Activated naive CD8-positive, alpha-beta T cell treated with anti-CD3 and anti-CD28 coated beads, Interleukin-2, amount 10 ng/mL, durations not matched to agents 7 days and 5 days (primary cell): ENCODE data around the gene FBRS. TPM values are rescaled to one million over a fixed set of nuclear protein-coding genes. Genes with fewer than 3 reads are reported as not detected.

ENCODE experiments used
- ATAC-seq: fragments of 150-1000 bp; cut with Tn5 transposase; one replicate; pipeline ENCODE4 v1.10.0; 2021; ENCODE audit warnings: low read depth, moderate library complexity
- POLR2A ChIA-PET: fragments of 350-600 bp; sonication (Branson Sonifier 250); formaldehyde crosslinking; loops from one replicate; lab custom pipeline; 2021; ENCODE audit warnings: antibody characterized with exemption; lab: Charles Lee
- DNase-seq: peaks from one replicate; pipeline ENCODE4 v3.0.0; 2021
- H3K27ac Mint-ChIP-seq: one replicate; pipeline ENCODE4 v1.8.0; 2022; ENCODE audit warnings: mild to moderate bottlenecking, mixed read lengths
- H3K27me3 Mint-ChIP-seq: one replicate; pipeline ENCODE4 v1.8.0; 2022; ENCODE audit warnings: mild to moderate bottlenecking, moderate library complexity, mixed read lengths
- H3K36me3 Mint-ChIP-seq: one replicate; pipeline ENCODE4 v1.8.0; 2021; ENCODE audit warnings: mild to moderate bottlenecking, mixed read lengths
- H3K4me1 Mint-ChIP-seq: one replicate; pipeline ENCODE4 v1.8.0; 2021; ENCODE audit warnings: mixed read lengths
- H3K4me3 Mint-ChIP-seq: one replicate; pipeline ENCODE4 v1.8.0; 2022; ENCODE audit warnings: mild to moderate bottlenecking, moderate library complexity, mixed read lengths
- H3K9me3 Mint-ChIP-seq: one replicate; pipeline ENCODE4 v1.8.0; 2021; ENCODE audit warnings: mixed read lengths
- total RNA-seq, 2 experiments: library from RNA; stranded (reverse); gene quantifications; one replicate each; pipeline ENCODE4 v1.2.3, GENCODE V29; 2021

Gene FBRS
- total RNA-seq, 2 experiments from 2014 or later: 140 to 143 TPM

- Mint-ChIP-seq H3K4me3 (peak overlapping the region; percentile 96), H3K36me3 (peaks cover 36% of the 10 kb centered on the region), H3K4me1 (peaks cover 41% of the 10 kb centered on the region), H3K9me3 (no peaks in the 10 kb centered on the region), H3K27me3 (no peaks in the 10 kb centered on the region), H3K27ac (peak overlapping the region; percentile 95)
- POLR2A ChIA-PET: interaction anchor here (0.6 to 4.1 kb wide), 15 partner anchors 8 to 279 kb away, joined by 3 to 52 read pairs (median 4); partner anchors contain the start of genes PHKG2, PRR14, SEPTIN1 and SRCAP
- peak; percentile 66 for DNase-seq
- no peak for ATAC-seq
Observed at GRCh38 chr16:30660424-30661261, 2.4 kb downstream of the FBRS start.

DNA sequence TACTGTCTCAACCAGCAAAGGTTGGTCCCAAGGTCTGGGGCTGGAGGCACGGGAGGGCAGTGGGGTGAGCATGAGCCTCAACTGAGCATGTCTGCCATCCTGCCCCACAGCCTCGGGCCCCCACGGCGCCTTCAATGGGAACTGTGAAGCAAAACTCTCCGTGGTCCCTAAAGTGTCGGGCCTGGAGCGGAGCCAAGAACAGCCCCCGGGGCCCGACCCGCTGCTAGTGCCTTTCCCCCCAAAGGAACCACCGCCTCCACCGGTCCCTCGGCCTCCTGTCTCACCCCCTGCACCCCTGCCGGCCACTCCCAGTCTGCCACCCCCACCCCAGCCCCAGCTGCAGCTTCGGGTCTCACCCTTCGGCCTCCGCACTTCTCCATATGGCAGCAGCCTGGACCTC, 4.2 kb downstream of the FBRS start:
- no peak for DNase-seq
- POLR2A ChIA-PET: no interaction called here
- ATAC-seq: no peak
- H3K9me3 Mint-ChIP-seq: no peaks in the 10 kb centered on the region
- H3K27ac Mint-ChIP-seq: peak overlapping the region; percentile 95
- H3K4me1 Mint-ChIP-seq: peaks cover 34% of the 10 kb centered on the region
- H3K36me3 Mint-ChIP-seq: peaks cover 35% of the 10 kb centered on the region
- H3K27me3 Mint-ChIP-seq: no peaks in the 10 kb centered on the region
- H3K4me3 Mint-ChIP-seq: no peak overlapping the region

- H3K27ac Mint-ChIP-seq: no peak overlapping the region
- POLR2A ChIA-PET: no interaction called here
- ATAC-seq (no peak), DNase-seq (no peak)
- peak overlapping the region; percentile 10 for H3K4me3 Mint-ChIP-seq
- H3K4me1 Mint-ChIP-seq: peaks cover 32% of the 10 kb centered on the region
- H3K36me3 Mint-ChIP-seq: peaks cover 40% of the 10 kb centered on the region
- no peaks in the 10 kb centered on the region for H3K27me3 Mint-ChIP-seq
- H3K9me3 Mint-ChIP-seq: no peaks in the 10 kb centered on the region
Observed at GRCh38 chr16:30663038-30663437, 4.8 kb downstream of the FBRS start.

DNA sequence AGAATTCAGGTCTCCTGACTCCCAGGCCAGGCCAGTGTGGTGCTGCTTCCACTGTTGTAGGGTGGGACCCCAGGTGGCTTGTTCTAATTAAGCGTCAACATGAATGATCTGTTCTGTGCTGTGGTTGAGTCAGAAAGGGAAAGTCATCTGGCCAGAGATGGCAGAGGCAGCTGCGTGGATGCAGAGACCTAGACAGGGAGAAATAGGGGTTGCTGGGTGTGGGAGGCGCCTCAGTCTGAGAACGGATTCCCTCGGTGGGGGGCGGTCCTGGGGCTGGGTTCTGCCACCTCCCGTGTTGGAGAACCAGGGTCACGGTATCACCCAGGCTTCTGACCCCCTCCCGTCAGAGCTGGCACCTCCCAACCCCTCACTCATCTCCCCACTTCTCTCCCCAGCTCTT, 5.6 kb downstream of the FBRS start:
- H3K4me3 Mint-ChIP-seq: peak overlapping the region; percentile 16
- POLR2A ChIA-PET: no interaction called here
- H3K4me1 Mint-ChIP-seq: peaks cover 30% of the 10 kb centered on the region
- H3K27ac Mint-ChIP-seq: peak overlapping the region; percentile 56
- no peaks in the 10 kb centered on the region for H3K9me3 Mint-ChIP-seq
- peaks cover 43% of the 10 kb centered on the region for H3K36me3 Mint-ChIP-seq
- DNase-seq: no peak
- ATAC-seq: no peak
- H3K27me3 Mint-ChIP-seq: no peaks in the 10 kb centered on the region

- no peak overlapping the region for H3K27ac Mint-ChIP-seq
- POLR2A ChIA-PET: no interaction called here
- ATAC-seq (no peak), DNase-seq (no peak)
- no peaks in the 10 kb centered on the region for H3K9me3 Mint-ChIP-seq
- peaks cover 43% of the 10 kb centered on the region for H3K36me3 Mint-ChIP-seq
- H3K4me1 Mint-ChIP-seq: peaks cover 29% of the 10 kb centered on the region
- no peaks in the 10 kb centered on the region for H3K27me3 Mint-ChIP-seq
- no peak overlapping the region for H3K4me3 Mint-ChIP-seq
Observed at GRCh38 chr16:30664616-30665109, 6.4 kb downstream of the FBRS start.

DNA sequence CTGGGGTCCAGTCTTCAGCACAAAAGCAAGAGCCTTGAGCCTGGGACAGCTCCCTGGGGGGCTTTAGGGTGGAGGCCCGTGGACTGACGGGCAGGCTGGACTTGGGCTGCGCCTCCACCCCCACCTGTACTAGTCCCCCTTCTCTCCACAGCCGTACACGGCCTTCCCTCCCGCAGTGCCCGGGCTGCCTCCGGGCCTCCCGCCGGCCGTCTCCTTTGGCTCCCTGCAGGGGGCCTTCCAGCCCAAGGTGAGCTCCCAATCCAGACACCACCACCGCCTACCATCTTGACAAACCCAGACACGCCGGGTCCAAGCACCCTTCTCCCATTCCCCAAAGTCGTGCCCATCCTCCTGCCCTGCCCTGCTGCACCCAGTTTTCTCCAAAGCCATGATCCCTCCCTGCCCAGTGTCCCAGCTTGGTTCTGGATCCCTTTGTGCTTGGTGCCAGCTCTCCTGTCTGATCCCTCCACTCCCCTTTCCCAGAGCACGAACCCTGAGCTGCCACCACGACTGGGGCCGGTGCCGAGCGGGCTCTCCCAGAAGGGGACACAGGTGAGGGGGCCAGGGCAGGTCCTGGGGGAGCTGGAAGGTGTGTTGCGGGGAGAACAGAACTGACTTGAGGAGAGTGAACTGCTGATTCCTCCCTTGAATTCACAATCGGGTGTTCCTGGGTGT, 7.1 kb downstream of the FBRS start:
- peaks cover 43% of the 10 kb centered on the region for H3K36me3 Mint-ChIP-seq

DNA sequence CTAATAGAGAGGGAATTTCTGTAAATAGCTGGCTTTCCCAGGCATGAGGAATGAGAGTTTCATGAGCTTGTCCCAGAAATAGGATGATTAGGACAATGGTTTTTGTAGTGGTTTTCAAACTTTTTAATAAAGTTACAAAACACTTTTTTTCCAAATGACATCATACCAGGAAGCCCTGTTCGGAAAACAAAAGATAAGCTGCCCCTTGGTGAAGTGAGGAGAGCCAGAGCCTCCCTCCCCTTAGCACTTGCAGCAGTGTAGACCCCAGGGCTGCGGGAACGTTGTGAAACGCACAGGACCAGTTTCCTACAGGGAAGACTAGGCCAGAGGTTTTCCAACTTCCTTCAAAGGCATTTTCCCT, 7.6 kb downstream of the FBRS start:
- Mint-ChIP-seq H3K36me3 (peaks cover 40% of the 10 kb centered on the region), H3K9me3 (no peaks in the 10 kb centered on the region), H3K4me3 (no peak overlapping the region), H3K27me3 (no peaks in the 10 kb centered on the region), H3K4me1 (peaks cover 26% of the 10 kb centered on the region), H3K27ac (no peak overlapping the region)
- no peak for DNase-seq
- ATAC-seq: no peak
- POLR2A ChIA-PET: no interaction called here

More for the DNA sequence above, 7.1 kb downstream of the FBRS start:
- no peak for ATAC-seq
- H3K27me3 Mint-ChIP-seq: no peaks in the 10 kb centered on the region
- H3K4me3 Mint-ChIP-seq: no peak overlapping the region
- POLR2A ChIA-PET: no interaction called here
- H3K4me1 Mint-ChIP-seq: peaks cover 29% of the 10 kb centered on the region
- no peak overlapping the region for H3K27ac Mint-ChIP-seq
- no peak for DNase-seq
- H3K9me3 Mint-ChIP-seq: no peaks in the 10 kb centered on the region

DNA sequence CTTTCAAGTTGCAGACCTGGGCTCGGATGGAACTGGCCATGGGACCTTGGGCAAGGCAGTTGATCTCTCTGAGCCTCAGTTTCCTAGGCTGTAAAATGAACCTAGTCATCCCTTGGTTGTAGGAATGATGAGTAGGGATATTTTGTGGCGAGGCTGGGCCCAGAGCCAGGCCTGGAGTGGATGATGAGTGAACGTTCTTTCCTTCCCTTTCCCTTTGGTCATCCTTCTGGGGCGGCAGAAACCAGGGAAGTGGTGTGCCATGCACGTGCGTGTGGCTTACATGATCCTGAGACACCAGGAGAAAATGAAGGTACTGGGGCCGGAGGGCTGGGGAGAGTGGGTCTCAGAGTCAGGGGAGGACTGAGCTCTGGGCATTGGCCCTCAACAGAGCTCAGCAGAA, 8.4 kb downstream of the FBRS start:
- no peak overlapping the region for H3K27ac Mint-ChIP-seq
- peaks cover 19% of the 10 kb centered on the region for H3K4me1 Mint-ChIP-seq
- no peaks in the 10 kb centered on the region for H3K27me3 Mint-ChIP-seq
- ATAC-seq: no peak
- H3K4me3 Mint-ChIP-seq: no peak overlapping the region
- no peak for DNase-seq
- POLR2A ChIA-PET: no interaction called here
- H3K36me3 Mint-ChIP-seq: peaks cover 35% of the 10 kb centered on the region
- H3K9me3 Mint-ChIP-seq: no peaks in the 10 kb centered on the region

GRCh38 chr16:30667361-30667905, 9.2 kb downstream of the FBRS start:
- Mint-ChIP-seq H3K27ac (no peak overlapping the region), H3K36me3 (peaks cover 36% of the 10 kb centered on the region)
- no peak for ATAC-seq

DNA sequence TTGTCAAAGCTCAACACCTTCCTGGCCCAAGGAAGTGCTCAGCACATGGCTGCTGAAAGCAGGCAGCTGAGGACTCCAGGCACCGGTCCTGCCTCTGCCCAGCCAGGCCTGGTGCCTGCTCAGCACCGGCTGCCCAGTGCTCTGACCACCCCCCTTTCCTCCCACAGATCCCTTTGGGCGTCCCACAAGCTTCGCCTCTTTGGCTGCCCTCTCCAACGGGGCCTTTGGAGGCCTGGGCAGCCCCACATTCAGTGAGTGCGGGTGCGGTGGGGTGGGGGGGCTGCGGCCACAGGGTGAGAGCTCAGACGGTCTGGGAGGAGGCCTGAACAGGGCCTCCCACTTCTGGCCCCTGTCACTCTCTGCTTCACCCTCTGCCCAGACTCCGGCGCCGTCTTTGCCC, 10.2 kb downstream of the FBRS start:
- Mint-ChIP-seq H3K9me3 (no peaks in the 10 kb centered on the region), H3K27ac (no peak overlapping the region), H3K4me3 (no peak overlapping the region), H3K4me1 (peaks cover 8% of the 10 kb centered on the region), H3K36me3 (peaks cover 31% of the 10 kb centered on the region), H3K27me3 (no peaks in the 10 kb centered on the region)
- DNase-seq (no peak), ATAC-seq (no peak)
- POLR2A ChIA-PET: interaction anchor here (1.6 to 2.5 kb wide), 2 partner anchors 9 to 30 kb away, joined by 3 to 7 read pairs; partner anchors contain the start of genes FBRS and SRCAP

More at GRCh38 chr16:30667361-30667905, 9.2 kb downstream of the FBRS start:
- Mint-ChIP-seq H3K4me1 (peaks cover 14% of the 10 kb centered on the region), H3K4me3 (no peak overlapping the region), H3K9me3 (no peaks in the 10 kb centered on the region), H3K27me3 (no peaks in the 10 kb centered on the region)
- DNase-seq: no peak
- POLR2A ChIA-PET: interaction anchor here (1.6 kb wide), 1 partner anchor 31 kb away, joined by 3 read pairs; the partner anchor contains the start of gene SRCAP

DNA sequence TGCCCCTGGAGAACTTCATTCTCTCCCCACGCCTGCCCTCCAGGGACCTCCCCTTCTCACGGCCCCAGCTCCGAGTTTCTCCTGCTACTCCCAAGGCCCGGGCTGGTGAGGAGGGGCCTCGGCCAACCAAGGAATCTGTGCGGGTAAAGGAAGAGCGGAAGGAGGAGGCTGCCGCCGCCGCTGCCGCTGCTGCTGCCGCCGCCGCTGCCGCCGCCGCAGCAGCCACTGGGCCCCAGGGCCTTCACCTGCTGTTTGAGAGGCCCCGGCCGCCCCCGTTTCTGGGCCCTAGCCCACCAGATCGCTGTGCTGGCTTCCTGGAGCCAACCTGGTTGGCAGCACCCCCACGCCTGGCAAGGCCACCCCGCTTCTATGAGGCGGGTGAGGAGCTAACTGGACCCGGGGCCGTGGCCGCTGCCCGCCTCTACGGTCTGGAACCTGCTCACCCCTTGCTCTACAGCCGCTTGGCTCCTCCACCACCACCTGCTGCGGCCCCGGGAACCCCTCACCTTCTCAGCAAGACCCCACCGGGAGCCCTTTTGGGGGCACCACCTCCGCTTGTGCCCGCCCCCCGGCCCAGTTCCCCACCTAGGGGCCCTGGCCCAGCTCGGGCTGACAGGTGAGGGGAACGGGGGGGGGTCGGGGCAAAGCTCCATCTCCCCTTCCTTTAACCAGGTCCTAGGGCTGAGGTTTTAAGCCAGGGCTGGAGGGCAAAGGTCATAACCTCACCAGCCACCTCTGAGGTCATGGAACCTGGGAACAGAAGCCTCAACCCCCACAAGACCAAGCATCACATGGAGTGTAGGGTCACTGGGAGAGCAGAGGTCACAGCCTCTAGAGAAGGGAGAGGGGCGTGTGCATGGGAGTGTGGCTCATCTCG, 11.0 kb downstream of the FBRS start:
- Mint-ChIP-seq H3K4me1 (peaks cover 3% of the 10 kb centered on the region), H3K36me3 (peaks cover 26% of the 10 kb centered on the region), H3K4me3 (no peak overlapping the region), H3K9me3 (no peaks in the 10 kb centered on the region), H3K27ac (no peak overlapping the region), H3K27me3 (no peaks in the 10 kb centered on the region)
- POLR2A ChIA-PET: interaction anchor here (2.5 kb wide), 1 partner anchor 10 kb away, joined by 7 read pairs; the partner anchor contains the start of gene FBRS
- ATAC-seq (no peak), DNase-seq (no peak)

DNA sequence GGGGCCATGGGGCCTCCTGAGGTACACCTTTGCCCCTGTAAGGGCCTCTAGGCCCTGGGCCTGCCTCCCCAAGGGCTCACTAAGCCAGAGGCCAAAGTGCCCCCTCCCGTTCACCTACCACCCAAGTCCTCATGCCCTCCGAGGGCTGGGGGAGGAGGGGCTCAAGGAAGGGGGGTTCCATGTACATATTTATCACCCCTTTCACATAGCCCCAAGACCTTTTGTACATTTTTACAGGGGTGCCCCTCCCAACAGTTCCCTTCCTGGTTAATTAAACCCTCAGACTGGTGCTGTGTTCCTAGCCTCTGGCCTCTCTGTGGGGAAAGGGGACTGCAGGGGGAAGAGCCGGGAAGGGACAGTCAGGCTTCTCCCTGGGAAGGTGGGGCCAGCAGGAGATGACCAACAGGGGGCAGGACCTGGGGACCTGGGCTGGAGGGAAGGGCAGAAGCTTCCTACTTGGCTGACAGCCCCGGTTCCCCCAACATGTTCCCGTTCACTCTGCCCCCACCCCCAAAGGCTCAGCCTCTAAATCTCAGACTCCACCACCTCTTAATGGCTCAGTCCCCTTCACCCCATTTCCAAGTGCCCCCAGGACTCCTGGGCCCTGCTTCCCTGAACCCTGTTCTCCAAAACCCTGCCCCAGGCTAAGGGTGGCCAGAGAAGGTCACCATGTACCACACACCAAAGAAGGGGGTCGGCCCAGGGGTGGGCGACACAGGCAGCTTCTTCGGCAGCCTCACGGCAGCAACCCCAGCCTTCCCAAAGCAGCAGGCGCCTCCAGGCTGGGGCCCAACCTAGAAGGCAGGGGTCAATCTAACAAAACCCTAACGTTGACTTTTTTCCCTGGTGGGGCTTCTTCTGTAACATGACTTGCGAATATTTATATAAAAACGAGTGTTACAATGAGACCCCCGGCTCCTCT, 11.9 kb downstream of the FBRS start:
- POLR2A ChIA-PET: interaction anchor here (2.5 kb wide), 1 partner anchor 11 kb away, joined by 7 read pairs; the partner anchor contains the start of gene FBRS
- Mint-ChIP-seq H3K4me3 (no peak overlapping the region), H3K9me3 (no peaks in the 10 kb centered on the region), H3K27me3 (no peaks in the 10 kb centered on the region), H3K27ac (no peak overlapping the region), H3K36me3 (peaks cover 22% of the 10 kb centered on the region), H3K4me1 (no peaks in the 10 kb centered on the region)
- DNase-seq (no peak), ATAC-seq (no peak)
